NCI-H187 treated with DMSO at 0.1 percent for 48 hours (cell line): Measurements from ENCODE around the gene CASZ1.

Experiments used
- DNase-seq: peaks from one replicate; lab custom pipeline; 2025; lab: John Stamatoyannopoulos, UW

Gene CASZ1, protein sequence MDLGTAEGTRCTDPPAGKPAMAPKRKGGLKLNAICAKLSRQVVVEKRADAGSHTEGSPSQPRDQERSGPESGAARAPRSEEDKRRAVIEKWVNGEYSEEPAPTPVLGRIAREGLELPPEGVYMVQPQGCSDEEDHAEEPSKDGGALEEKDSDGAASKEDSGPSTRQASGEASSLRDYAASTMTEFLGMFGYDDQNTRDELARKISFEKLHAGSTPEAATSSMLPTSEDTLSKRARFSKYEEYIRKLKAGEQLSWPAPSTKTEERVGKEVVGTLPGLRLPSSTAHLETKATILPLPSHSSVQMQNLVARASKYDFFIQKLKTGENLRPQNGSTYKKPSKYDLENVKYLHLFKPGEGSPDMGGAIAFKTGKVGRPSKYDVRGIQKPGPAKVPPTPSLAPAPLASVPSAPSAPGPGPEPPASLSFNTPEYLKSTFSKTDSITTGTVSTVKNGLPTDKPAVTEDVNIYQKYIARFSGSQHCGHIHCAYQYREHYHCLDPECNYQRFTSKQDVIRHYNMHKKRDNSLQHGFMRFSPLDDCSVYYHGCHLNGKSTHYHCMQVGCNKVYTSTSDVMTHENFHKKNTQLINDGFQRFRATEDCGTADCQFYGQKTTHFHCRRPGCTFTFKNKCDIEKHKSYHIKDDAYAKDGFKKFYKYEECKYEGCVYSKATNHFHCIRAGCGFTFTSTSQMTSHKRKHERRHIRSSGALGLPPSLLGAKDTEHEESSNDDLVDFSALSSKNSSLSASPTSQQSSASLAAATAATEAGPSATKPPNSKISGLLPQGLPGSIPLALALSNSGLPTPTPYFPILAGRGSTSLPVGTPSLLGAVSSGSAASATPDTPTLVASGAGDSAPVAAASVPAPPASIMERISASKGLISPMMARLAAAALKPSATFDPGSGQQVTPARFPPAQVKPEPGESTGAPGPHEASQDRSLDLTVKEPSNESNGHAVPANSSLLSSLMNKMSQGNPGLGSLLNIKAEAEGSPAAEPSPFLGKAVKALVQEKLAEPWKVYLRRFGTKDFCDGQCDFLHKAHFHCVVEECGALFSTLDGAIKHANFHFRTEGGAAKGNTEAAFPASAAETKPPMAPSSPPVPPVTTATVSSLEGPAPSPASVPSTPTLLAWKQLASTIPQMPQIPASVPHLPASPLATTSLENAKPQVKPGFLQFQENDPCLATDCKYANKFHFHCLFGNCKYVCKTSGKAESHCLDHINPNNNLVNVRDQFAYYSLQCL (N-terminal part only)

DNA sequence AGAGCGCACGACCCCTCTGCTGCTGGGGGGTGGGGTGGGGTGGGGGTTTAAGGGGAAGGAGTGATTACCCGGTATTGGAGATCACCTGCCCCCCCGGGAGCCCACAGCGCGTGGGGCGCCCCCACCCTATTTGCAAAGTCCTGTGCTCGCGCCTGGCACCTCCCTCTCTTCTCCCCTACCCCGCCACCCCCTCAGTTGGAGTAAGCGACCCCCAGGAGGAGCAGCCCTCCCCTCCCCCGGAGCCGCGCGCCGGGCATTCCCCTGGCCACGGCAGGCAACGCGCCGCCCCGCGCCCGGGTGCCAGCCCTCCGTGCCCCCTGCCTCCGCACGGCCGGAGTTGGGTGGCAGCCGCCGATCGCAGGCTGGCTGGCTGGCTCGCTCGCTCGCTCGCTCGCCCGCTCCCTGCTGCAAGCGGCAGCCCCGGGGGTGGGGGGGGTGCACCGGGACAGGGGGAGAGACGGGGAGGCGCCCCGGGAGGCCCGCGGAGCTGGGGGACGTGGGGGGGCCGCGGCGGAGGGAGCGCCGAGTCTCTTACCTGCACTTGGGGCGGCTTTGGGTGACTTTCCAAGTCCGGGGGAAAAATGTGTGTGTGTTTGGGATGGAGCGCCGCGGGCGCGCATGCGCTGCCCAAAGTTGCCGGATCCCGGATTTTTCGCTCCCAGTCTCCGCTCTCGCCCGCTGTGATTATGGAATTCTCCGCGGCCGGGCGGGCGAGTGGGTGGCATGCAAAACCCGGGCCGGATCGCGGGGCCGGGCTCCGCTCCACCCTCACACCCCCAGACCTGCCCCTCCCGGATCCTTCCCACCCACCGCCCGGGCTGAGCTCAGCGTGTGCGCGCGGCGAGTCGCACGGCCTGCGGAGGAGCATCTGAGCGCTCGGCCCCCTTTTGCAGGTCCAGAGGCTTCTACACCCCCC is at the start of gene CASZ1:
TSS of gene CASZ1 (minus strand) at position 618 of the 916 bp plus-strand sequence. CDS start 102,757 bp downstream, outside the sequence.
- peak; percentile 72 for DNase-seq

DNA sequence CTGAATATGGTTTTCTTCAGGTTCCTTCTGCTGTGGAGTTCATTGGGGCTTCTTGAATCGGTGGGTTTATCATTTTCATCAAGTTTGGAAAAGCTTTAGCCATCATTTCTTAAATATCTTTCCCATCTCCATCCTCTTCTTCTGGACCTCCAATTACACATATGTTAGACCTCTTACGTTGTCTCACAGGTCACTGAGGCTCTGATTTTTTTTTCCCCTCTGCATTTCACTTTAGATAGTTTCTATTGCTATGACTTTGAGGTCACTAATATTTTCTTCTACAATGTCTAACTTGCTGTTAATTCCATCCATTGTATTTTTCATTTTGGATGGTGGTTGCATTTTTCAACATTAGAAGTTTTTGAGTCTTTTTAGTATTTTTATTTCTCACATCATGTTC is 47.3 kb upstream of the CASZ1 start:
- no peak for DNase-seq

DNA sequence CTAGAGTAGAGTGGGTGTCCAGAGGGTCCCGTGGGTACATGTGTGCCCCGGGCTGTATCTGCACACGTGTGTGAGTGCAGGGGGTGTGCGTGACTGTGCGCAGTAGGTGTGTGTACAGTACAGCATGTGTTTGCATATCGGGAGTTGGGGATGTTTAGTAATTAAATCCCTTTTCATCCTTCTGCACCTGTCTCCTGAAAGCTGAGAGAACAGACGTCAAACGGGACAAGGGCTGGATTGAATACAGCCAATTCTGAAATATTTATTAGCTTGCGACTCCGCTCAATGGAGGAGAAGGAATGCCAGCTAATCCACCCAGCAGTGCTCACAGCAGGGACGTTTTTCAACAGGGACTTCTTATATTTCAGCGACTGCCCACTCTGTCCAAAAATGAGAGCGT is 44.7 kb upstream of the CASZ1 start:
- DNase-seq = no peak

DNA sequence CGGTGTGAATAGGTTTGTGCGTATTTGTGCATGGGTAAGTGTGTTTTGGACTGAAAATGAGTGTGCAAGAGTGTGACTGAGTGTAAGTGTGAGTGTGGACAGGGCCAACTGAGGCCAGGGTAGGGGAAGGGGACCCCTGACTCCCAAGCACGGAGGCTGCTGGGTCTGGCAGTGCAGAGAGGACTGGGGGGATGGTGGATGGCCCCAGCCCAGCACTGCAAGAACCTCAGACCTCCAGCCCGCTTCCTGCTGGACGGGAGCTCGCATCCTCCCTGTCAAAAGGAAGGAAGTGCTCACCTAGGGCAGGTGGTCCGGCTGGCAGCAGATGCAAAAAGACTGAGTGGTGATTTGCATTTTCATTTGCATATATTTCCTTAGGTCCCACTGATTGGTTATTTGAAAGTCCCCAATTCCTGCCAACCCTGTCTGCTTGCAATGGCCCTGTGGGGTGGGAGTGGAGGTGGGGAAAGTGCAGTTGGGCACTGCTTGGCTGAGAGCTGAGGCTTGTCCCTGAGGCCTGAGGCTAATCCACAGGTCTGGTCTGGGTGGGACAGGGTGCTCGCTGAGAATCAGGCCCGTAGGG is 42.8 kb upstream of the CASZ1 start:
- no peak for DNase-seq

DNA sequence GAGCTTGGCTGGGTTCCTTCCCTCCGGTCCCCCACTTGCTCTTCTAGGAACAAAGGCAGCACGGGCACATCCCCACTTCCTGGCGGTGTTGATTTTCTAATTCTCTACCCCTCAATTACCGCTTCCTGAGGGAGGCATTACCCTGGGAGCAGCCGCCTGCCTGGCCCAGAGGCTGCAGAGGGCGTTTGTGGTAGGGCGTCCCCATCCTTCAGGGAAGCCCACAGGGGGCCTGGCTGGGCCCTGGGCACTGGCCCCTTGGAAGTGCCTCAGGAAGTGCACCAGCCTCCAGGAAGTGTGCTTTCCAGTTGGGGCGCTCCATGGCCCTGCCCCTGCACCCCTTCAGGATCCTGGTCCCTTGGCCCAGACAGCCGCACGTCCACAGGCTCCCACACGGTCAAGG is 42.1 kb upstream of the CASZ1 start:
- no peak for DNase-seq

DNA sequence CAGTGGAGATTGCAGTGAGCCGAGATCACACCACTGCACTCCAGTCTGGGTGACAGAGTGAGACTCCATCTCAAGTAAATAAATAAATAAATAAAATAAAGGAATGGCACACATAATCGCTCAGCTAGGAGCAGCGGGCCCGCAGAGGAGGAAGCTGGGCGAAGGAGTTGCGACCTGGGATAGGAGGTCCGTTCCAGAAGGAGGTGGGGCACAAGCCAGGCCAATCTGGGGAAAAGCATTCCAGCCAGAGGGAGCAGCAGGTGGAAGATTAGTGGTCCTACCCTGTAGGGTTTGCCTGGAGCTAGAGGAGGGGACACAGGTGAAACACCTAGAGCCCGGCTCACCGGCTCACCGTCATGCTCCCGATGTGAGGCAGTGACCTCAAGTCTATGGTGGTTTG is 40.3 kb upstream of the CASZ1 start:
- DNase-seq = no peak

DNA sequence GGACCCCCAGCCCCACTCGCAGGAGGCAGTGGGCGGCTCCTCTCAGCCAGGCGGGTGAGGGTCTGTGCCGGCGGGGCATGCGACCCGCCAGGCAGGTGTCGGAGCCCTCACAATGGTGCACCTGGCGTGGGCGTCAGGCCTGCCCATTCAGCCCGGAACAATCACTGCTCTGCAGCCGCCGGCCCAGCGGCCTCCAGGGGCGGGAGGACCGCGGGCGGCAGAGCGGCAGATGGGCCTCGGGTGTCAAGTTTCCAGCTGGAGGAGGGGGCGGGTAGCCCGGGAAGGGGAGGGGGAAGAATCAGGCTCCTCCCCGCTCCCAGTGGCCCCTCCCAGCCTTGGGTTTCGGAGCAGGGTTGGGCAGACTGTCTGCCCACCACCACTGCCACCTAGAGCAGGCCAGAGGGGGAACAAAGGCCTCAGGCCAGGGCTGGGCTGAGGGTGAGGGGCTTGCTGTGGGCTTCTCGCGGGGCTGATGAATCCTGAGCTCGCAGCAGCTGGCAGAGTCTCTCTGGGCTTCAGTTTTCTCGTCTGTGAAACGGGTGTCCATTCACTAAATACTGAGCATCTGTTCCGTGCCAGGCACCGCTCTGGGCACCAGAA is 39.5 kb upstream of the CASZ1 start:
- peak; percentile 62 for DNase-seq

DNA sequence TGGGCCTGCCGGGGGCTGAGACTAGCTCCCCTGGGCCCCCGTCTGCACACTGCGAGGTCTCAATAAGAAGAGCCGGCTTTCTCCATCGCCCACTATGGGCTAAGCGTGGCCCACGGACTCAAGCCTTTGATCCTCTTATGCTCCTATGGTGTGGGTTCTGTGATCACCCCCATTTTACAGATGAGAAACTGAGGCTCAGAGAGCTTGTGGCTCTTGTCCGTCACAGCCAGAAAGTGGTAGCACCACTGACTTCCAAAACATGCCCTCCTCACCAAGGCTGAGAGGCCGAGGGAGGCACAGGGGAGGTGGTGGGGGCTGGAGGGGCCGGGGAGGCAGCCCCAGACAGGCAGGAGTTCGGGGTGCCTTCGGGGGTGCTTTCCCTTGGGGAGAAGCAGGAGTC is 39.0 kb upstream of the CASZ1 start:
- no peak for DNase-seq

DNA sequence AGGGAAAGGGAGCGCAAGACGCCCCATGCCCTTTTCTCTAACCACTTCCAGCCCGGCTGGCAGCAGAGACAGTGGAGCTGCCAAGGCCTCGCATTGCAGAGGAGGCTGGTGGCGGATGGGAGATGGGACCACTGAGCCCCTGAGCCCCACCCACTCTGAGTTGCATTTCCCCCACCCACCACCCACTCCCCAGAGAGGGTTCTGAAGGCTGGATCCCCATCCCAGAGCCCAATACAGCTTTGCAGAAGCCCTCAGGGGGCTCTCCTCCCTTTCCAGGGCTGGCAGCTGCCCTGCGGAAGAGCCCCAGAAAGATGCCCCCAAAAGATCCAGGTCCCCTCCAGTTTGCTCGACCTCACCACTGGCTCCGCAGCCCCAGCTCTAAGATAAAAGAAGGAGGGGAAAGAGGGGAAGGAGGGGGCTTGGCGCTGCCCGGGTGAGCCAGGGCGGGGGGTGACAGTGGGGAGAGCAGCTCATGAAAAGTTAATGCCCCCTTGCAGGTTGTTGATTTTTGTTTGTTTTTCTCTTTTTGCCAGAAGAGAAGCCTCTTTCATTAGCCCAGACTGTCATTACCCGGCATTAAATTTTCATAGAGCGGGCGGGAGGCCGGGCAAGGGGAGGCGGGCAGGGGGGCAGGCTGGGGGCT is 38.4 kb upstream of the CASZ1 start:
- no peak for DNase-seq

DNA sequence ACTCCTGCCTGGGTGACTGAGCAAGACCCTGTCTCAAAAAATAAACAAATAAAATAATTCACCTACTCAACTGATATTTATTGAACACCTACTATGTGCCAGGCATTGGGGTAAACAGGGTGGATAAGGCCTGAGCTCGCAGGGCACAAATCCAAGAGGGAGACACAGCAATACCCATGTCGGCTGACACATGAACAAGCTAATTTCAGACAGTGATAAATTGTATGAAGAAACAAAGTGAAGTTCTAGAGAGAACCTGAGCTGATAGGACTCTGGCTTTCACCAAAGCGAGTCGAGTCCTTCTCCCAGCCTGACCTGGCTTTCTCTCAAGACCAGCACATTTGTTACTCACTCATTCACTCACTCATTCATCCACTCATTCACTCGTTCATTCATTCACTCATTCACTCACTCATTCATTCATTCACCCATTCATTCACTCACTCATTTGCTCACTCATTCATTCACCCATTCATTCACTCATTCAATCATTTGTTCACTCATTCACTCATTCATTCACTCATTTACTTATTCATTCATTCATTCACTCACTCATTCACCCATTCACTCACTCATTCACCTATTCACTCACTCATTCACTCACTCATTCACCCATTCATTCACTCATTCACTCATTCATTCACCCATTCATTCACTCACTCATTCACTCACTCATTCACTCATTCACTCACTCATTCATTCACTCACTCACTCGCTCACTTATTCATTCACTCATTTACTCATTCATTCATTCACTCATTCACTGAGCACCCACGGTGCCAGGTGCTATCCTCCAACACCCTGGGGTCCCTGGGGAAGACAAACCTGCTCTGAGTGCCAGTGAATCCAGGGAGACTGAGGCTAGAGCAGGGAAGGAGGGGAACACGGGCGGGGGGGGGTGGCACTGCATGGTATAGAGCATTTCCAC is 37.4 kb upstream of the CASZ1 start:
- no peak for DNase-seq

DNA sequence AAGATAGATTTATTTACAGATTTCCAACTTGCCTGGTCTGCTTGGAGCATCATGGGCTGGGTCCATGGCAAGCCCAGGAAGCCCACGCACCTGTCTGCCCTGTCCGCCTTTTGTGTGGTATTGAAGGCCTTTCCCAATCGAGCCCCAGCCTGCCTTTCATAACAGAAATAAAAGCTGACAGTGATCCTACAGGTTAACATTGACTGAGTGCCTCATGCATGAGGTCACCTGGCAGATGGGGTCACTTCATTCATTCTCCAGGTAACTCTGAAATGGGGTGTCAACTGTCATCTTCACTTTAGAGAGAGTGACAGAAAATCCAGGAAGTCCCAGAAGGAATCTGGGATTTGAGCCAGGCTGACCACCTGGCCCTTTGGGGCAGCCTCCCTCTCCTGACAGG is 36.3 kb upstream of the CASZ1 start:
- no peak for DNase-seq

DNA sequence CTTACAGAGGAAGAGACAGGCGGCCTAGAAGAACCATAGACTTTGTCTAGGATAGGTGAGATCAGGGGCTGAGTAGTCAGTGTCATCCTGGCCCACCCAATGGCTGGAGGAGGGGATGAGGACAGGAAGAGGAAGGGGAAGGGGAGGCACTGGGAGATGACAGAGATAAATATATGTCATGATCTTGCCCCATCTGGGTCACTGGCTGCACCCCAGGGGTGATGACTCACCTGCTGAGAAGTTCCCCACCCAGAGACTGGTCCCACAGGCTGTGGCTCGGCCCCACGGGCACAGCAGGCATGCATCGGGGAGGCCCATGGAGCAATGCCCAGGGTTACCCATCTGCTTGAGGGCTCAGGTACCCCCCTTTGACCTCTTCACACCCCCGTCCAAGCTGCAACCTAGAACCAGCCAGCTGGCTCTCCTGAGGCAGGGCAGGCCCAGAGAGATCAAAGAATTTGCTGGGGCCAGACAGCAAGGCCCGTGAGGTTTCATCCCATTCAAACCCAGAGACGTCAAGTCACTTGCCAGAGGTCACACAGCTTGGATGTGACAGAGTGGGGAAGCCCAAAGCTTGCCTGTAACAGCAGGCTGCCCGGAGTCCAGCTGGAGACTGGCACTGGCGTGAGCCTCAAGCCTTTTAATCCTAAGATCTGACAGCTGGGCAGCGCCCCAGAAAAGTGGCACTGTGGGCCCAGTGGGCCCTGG is 34.7 kb upstream of the CASZ1 start:
- DNase-seq = no peak

DNA sequence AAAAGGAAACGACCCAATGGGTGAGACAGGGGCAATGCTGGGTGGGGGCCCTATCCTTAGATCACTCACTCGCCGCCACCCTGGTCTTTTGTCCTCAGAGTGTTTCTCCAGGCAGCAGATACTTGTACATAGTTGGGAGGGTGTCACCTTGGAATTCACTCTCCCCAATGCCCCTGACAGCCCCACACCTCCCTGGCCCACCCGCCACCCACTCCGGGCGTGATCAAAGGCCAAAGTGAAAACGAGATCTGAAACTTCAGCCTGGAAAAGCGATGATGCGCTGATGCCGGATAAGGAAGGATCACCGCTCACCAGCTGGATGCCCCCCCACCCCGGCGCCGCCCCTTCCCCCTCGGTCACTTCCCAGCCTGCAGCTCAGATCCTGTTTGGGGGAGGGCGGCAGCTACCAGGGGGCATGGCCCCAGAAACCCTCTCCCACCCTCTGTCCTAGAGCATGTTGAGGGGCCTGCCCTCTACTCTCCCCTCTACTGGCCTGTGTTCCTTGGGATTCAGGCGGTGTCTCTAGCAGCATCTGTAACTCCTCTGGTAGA is 33.6 kb upstream of the CASZ1 start:
- no peak for DNase-seq

DNA sequence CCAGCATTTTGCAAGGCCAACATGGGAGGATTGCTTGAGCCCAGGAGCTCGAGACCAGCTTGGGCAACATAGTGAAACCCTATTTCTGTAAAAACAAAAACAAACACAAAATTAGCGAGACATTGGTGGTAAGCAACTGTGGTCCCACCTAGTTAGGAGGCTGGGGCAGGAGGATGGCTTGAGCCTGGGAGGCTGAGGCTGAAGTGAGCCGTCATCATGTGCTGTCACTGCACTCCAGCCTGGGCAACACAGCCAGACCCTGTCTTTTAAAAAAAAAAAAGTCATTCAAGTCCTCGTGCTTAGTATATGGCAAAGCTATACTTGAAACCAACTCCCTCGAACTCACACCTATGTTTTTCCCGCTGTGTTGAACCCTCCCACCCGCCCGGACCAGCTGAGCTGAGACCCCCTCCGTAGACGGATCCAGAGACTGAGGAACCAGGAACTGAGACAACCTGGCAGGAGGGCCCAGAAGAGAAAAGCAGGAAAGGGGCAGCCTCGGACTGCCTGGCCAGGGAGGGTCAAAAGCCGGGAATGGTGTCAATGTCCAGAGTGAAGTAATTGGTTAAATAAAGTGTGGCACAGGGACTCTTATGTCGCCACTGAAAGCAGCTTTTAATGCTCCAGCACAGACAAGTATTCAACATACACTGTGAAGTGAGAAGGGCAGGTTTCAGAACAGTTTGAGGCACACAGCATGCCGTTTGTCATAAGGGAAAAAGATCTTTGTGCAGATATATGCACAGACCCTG is 32.8 kb upstream of the CASZ1 start:
- DNase-seq = no peak

DNA sequence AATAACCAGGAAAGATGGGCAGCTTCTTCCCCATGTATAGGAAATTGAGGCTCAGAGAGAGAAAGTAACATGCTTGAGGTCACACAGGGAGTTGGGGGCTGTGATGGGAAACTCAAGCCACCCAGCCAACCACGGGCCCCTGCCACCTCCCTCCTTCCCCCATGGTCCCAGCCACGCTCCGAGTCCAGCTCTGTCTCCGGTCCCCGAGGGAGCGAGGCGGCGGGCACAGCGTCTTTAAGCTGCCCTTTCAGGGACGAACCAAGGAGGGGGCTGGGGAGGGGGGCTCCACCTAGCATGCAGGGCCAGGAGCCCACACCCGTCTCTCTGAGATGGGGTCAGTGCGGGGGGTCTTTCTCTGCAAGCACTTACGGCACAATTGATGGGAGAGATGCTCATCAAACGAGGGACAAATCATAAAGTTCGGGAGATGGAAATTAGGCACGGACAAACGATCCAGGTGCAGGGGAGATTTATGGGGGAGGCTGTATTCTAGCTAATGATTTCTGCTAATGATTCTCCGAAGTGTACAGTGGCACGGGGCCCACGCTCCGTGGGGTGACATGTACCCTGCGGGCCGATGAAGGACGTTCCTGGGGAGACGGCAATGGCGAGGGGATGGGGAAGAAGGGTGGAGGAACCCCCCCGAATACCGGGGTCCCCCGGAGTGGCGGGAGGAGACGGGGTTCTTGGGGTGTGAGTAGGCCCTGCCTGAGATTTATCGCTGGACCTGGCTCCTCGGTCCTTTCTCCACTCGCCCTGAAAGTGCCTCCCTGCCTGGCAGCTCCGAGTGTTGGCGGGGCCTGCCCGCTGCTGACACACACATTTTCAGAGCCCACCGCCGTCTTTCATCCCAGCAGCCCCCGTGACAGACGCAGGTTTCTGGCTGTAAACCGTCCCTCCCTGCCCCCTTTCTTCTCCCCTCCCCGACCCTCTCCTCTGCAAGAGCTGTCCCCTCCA is 31.2 kb upstream of the CASZ1 start:
- DNase-seq = no peak

DNA sequence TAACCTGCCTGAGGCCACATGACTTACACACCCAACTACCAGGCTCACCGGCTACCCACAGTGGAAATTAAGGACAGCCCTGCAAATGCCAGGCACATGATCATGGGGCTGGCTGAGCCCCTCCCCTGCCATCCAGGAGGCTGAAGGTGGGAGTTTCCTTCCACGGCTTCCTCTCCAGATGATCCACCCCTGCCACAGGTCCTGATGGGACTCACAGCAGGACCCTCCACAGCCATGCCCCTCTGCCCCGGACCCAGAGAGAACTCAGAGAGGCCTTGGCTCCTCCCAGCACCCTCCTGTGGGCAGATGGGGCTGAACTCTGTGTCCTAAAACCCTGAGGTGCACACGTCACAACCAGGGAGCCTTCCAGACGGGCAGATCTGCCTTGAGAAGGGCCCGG is 29.1 kb upstream of the CASZ1 start:
- no peak for DNase-seq
